ENCODE results near the gene PCK2. TPM values are rescaled to one million over a fixed set of nuclear protein-coding genes. Genes with fewer than 3 reads are reported as not detected.
A peak's percentile ranks its signal among the peaks of the same experiment; 100 is the strongest.

The PCK2 gene
- total and polyA plus RNA-seq, 5 donors from 2014 or later = 21.0 to 32.2 (median 26.4) TPM

GRCh38 chr14:24075485-24076301 lies 18.4 kb upstream of the PCK2 start:
- Mint-ChIP-seq H3K4me1 (peaks cover 2 to 13% (median 9%) of the 10 kb centered on the region in 4 donors), H3K36me3 (no peaks in the 10 kb centered on the region), H3K27me3 (peaks cover 10% of the 10 kb centered on the region), H3K4me3 (no peak overlapping the region), H3K27ac (peak overlapping the region in 1 of 3 donors; percentile 7), H3K9me3 (peaks cover 0 to 2% (median 0%) of the 10 kb centered on the region in 7 donors)
- DNase-seq (peak in 1 of 3 donors; percentile 35), ATAC-seq (ENCODE audit: low read depth in 2 of 2) (no peak)
- H3K27ac ChIP-seq (ENCODE audit: insufficient read depth, low read length, poor library complexity, severe bottlenecking) = no peak overlapping the region
- H3K27me3 ChIP-seq (ENCODE audit: control insufficient read depth, insufficient read depth, low read length) = no peaks in the 10 kb centered on the region
- H3K9me3 ChIP-seq (ENCODE audit: control insufficient read depth in 2 of 2, low read length in 2 of 2) = no peaks in the 10 kb centered on the region
- no peaks in the 10 kb centered on the region for H3K36me3 ChIP-seq (ENCODE audit: control insufficient read depth, insufficient read depth, low read length)
- H3K4me1 ChIP-seq (ENCODE audit: control insufficient read depth, insufficient read depth, low read length, poor library complexity, severe bottlenecking) = peaks cover 6% of the 10 kb centered on the region
- no peak overlapping the region for H3K4me3 ChIP-seq (ENCODE audit: low read depth, low read length)

GRCh38 chr14:24076302-24076601 lies 17.9 kb upstream of the PCK2 start:
- H3K9me3 ChIP-seq (ENCODE audit: control insufficient read depth in 2 of 2, low read length in 2 of 2) = no peaks in the 10 kb centered on the region
- H3K27me3 ChIP-seq (ENCODE audit: control insufficient read depth, insufficient read depth, low read length) = no peaks in the 10 kb centered on the region
- no peaks in the 10 kb centered on the region for H3K36me3 ChIP-seq (ENCODE audit: control insufficient read depth, insufficient read depth, low read length)
- Mint-ChIP-seq H3K4me3 (no peak overlapping the region), H3K4me1 (peaks cover 0 to 17% (median 12%) of the 10 kb centered on the region in 4 donors), H3K9me3 (peaks cover 0 to 2% (median 0%) of the 10 kb centered on the region in 7 donors), H3K36me3 (no peaks in the 10 kb centered on the region), H3K27ac (no peak overlapping the region), H3K27me3 (peaks cover 5% of the 10 kb centered on the region)
- no peak overlapping the region for H3K4me3 ChIP-seq (ENCODE audit: low read depth, low read length)
- DNase-seq = no peak
- no peak for ATAC-seq (ENCODE audit: low read depth in 2 of 2)
- H3K4me1 ChIP-seq (ENCODE audit: control insufficient read depth, insufficient read depth, low read length, poor library complexity, severe bottlenecking) = peaks cover 9% of the 10 kb centered on the region
- H3K27ac ChIP-seq (ENCODE audit: insufficient read depth, low read length, poor library complexity, severe bottlenecking) = no peak overlapping the region

GRCh38 chr14:24077086-24077485 lies 17.0 kb upstream of the PCK2 start:
- Histone ChIP-seq H3K36me3 (ENCODE audit: control insufficient read depth, insufficient read depth, low read length) (no peaks in the 10 kb centered on the region), H3K27ac (ENCODE audit: insufficient read depth, low read length, poor library complexity, severe bottlenecking) (no peak overlapping the region), H3K27me3 (ENCODE audit: control insufficient read depth, insufficient read depth, low read length) (no peaks in the 10 kb centered on the region), H3K9me3 (ENCODE audit: control insufficient read depth in 2 of 2, low read length in 2 of 2) (no peaks in the 10 kb centered on the region), H3K4me3 (ENCODE audit: low read depth, low read length) (no peak overlapping the region), H3K4me1 (ENCODE audit: control insufficient read depth, insufficient read depth, low read length, poor library complexity, severe bottlenecking) (peaks cover 15% of the 10 kb centered on the region)
- ATAC-seq (ENCODE audit: low read depth in 2 of 2) (no peak), DNase-seq (no peak)
- peaks cover 3 to 21% (median 14%) of the 10 kb centered on the region in 4 donors for H3K4me1 Mint-ChIP-seq
- H3K36me3 Mint-ChIP-seq = no peaks in the 10 kb centered on the region
- peaks cover 5% of the 10 kb centered on the region for H3K27me3 Mint-ChIP-seq
- peaks cover 0 to 2% (median 0%) of the 10 kb centered on the region in 7 donors for H3K9me3 Mint-ChIP-seq
- no peak overlapping the region for H3K27ac Mint-ChIP-seq
- H3K4me3 Mint-ChIP-seq = no peak overlapping the region

DNA sequence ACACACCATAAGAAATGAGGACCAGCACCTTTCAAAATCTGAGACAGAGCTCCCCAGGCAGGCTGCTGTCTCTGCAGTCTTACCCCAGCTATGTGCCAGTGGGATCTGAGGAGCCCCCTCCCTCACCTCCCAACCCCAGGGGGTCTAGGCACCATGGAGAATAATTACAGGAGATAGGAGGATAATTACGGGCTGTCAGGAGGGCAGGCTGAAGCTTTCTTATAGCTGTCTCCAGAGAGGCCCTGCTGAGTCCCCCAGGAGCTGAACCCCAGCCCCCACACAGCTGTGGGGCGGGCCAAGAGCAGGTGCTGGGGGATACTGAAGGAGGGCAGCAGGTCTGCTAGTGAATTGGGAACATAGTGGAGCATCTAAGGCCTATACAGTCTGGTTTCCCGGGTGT lies 16.0 kb upstream of the PCK2 start:
- H3K4me3 Mint-ChIP-seq = peak overlapping the region in 1 of 4 donors; percentile 35
- DNase-seq (no peak), ATAC-seq (ENCODE audit: low read depth in 2 of 2) (no peak)
- Histone ChIP-seq H3K27me3 (ENCODE audit: control insufficient read depth, insufficient read depth, low read length) (no peaks in the 10 kb centered on the region), H3K27ac (ENCODE audit: insufficient read depth, low read length, poor library complexity, severe bottlenecking) (no peak overlapping the region), H3K4me1 (ENCODE audit: control insufficient read depth, insufficient read depth, low read length, poor library complexity, severe bottlenecking) (peaks cover 17% of the 10 kb centered on the region), H3K36me3 (ENCODE audit: control insufficient read depth, insufficient read depth, low read length) (no peaks in the 10 kb centered on the region), H3K9me3 (ENCODE audit: control insufficient read depth in 2 of 2, low read length in 2 of 2) (no peaks in the 10 kb centered on the region), H3K4me3 (ENCODE audit: low read depth, low read length) (no peak overlapping the region)
- no peaks in the 10 kb centered on the region for H3K36me3 Mint-ChIP-seq
- peaks cover 3 to 26% (median 15%) of the 10 kb centered on the region in 4 donors for H3K4me1 Mint-ChIP-seq
- H3K27ac Mint-ChIP-seq = peak overlapping the region in 1 of 3 donors; percentile 11
- peaks cover 5% of the 10 kb centered on the region for H3K27me3 Mint-ChIP-seq
- peaks cover 0 to 2% (median 0%) of the 10 kb centered on the region in 7 donors for H3K9me3 Mint-ChIP-seq

DNA sequence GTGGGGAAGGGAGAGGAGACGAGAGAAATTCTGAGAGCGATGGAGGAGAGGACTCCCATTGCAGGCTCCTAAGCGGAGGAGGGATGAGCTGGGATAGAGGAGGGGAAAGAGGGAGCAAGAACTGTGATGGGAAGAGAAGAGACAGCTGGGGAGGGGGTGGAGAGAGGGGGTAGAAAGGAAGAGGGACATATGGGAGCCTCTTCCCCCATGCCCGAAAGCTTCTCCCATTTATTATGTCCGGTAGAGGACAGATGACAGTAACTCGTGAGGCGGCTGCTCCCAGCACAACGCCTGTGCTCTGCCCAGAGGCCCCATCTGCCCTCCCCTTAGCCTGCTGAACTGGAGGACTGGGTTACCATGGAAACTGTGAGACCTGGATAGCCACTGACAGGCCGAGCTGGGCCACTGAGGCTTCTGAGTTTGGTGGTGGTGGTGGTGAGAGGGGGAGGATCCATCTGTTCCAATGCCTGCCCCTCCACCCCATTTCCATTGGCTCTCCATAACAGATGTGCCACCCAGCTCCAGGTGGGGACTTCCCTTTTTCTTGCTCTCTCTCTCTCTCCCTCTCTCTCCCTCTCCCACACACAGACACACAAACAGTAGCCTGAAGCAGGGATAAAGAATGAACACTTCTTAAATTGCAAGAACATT lies 14.5 kb upstream of the PCK2 start:
- no peak for DNase-seq
- H3K27ac ChIP-seq (ENCODE audit: insufficient read depth, low read length, poor library complexity, severe bottlenecking) = no peak overlapping the region
- H3K36me3 ChIP-seq (ENCODE audit: control insufficient read depth, insufficient read depth, low read length) = no peaks in the 10 kb centered on the region
- no peaks in the 10 kb centered on the region for H3K27me3 ChIP-seq (ENCODE audit: control insufficient read depth, insufficient read depth, low read length)
- Mint-ChIP-seq H3K27me3 (no peaks in the 10 kb centered on the region), H3K9me3 (no peaks in the 10 kb centered on the region), H3K27ac (peak overlapping the region in 2 of 3 donors; percentile 69 to 84), H3K36me3 (no peaks in the 10 kb centered on the region), H3K4me3 (peak overlapping the region in 2 of 4 donors; percentile 90 to 91), H3K4me1 (peaks cover 3 to 26% (median 18%) of the 10 kb centered on the region in 4 donors)
- ATAC-seq (ENCODE audit: low read depth in 2 of 2) = no peak
- H3K4me1 ChIP-seq (ENCODE audit: control insufficient read depth, insufficient read depth, low read length, poor library complexity, severe bottlenecking) = peaks cover 17% of the 10 kb centered on the region
- no peaks in the 10 kb centered on the region for H3K9me3 ChIP-seq (ENCODE audit: control insufficient read depth in 2 of 2, low read length in 2 of 2)
- H3K4me3 ChIP-seq (ENCODE audit: low read depth, low read length) = no peak overlapping the region

DNA sequence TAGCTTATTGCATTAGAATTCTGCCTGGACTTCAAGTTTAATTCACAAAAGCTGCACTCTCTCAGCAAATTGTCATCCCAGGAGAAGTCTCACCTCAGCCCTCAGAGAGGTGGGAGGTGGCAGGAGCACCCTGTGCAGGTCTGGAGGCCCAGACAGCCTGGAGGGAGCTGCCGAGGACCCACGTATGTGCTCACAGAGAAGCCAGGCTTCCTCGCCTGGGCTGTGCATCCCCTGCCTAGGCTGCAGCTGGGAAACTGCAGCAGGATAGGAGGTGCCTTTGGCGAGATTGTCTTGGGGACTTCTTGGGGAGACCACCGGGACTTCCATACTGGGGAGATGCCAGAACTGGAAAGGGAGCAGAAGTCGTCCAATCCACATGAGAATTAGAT lies 14.0 kb upstream of the PCK2 start:
- ATAC-seq (ENCODE audit: low read depth in 2 of 2) (no peak), DNase-seq (no peak)
- H3K27ac ChIP-seq (ENCODE audit: insufficient read depth, low read length, poor library complexity, severe bottlenecking) = no peak overlapping the region
- peaks cover 3 to 26% (median 16%) of the 10 kb centered on the region in 4 donors for H3K4me1 Mint-ChIP-seq
- no peak overlapping the region for H3K4me3 ChIP-seq (ENCODE audit: low read depth, low read length)
- no peaks in the 10 kb centered on the region for H3K27me3 Mint-ChIP-seq
- peaks cover 17% of the 10 kb centered on the region for H3K4me1 ChIP-seq (ENCODE audit: control insufficient read depth, insufficient read depth, low read length, poor library complexity, severe bottlenecking)
- H3K36me3 ChIP-seq (ENCODE audit: control insufficient read depth, insufficient read depth, low read length) = no peaks in the 10 kb centered on the region
- no peaks in the 10 kb centered on the region for H3K9me3 ChIP-seq (ENCODE audit: control insufficient read depth in 2 of 2, low read length in 2 of 2)
- H3K27ac Mint-ChIP-seq = peak overlapping the region; percentile 69 to 92 (median 83)
- no peaks in the 10 kb centered on the region for H3K36me3 Mint-ChIP-seq
- H3K9me3 Mint-ChIP-seq = no peaks in the 10 kb centered on the region
- H3K27me3 ChIP-seq (ENCODE audit: control insufficient read depth, insufficient read depth, low read length) = no peaks in the 10 kb centered on the region
- peak overlapping the region; percentile 61 to 91 (median 88) for H3K4me3 Mint-ChIP-seq

GRCh38 chr14:24080888-24081738 lies 13.0 kb upstream of the PCK2 start:
- peak; percentile 88 to 90 for ATAC-seq (ENCODE audit: low read depth in 2 of 2)
- H3K27ac Mint-ChIP-seq = peak overlapping the region; percentile 69 to 88 (median 69)
- peak; percentile 57 to 82 (median 69) for DNase-seq
- peaks cover 17% of the 10 kb centered on the region for H3K4me1 ChIP-seq (ENCODE audit: control insufficient read depth, insufficient read depth, low read length, poor library complexity, severe bottlenecking)
- peaks cover 3 to 26% (median 16%) of the 10 kb centered on the region in 4 donors for H3K4me1 Mint-ChIP-seq
- peak overlapping the region; percentile 85 to 94 (median 90) for H3K4me3 Mint-ChIP-seq
- no peaks in the 10 kb centered on the region for H3K27me3 Mint-ChIP-seq
- H3K36me3 ChIP-seq (ENCODE audit: control insufficient read depth, insufficient read depth, low read length) = no peaks in the 10 kb centered on the region
- no peaks in the 10 kb centered on the region for H3K27me3 ChIP-seq (ENCODE audit: control insufficient read depth, insufficient read depth, low read length)
- H3K36me3 Mint-ChIP-seq = no peaks in the 10 kb centered on the region
- H3K9me3 Mint-ChIP-seq = no peaks in the 10 kb centered on the region
- peak overlapping the region; percentile 47 for H3K27ac ChIP-seq (ENCODE audit: insufficient read depth, low read length, poor library complexity, severe bottlenecking)
- H3K9me3 ChIP-seq (ENCODE audit: control insufficient read depth in 2 of 2, low read length in 2 of 2) = no peaks in the 10 kb centered on the region
- peak overlapping the region; percentile 55 for H3K4me3 ChIP-seq (ENCODE audit: low read depth, low read length)
